Fibroblast of the aortic adventitia (primary cell): ENCODE data around the gene HORMAD1. TPM values are rescaled to one million over a fixed set of nuclear protein-coding genes. Genes with fewer than 3 reads are reported as not detected.

Source experiments
- DNase-seq: peaks from one replicate; pipeline ENCODE4 v3.0.0-alpha.2; 2010; ENCODE audit warnings: low read depth
- H3K4me3 ChIP-seq: 2 replicates; pipeline ENCODE4 v1.5.1; 2011; ENCODE audit warnings: low read depth, mild to moderate bottlenecking, control low read depth, low read length, moderate library complexity
- CTCF ChIP-seq: IDR thresholded peaks from 2 replicates; pipeline ENCODE4 v1.5.1; 2011; ENCODE audit warnings: mild to moderate bottlenecking, low read length, control low read depth, inconsistent platforms; ENCODE audit not compliant: insufficient read depth
- total RNA-seq: library from RNA; depleted of rRNA; stranded (reverse); fragments of >200 nt; gene quantifications from 2 replicates; pipeline ENCODE4 v1.2.3, GENCODE V29; 2012; ENCODE audit warnings: low replicate concordance

The HORMAD1 gene
- total RNA-seq, 1 donor: not detected

GRCh38 chr1:150760013-150760412 is 39.3 kb upstream of the HORMAD1 start:
- no peak overlapping the region for H3K4me3 ChIP-seq
- TF ChIP-seq CTCF: no peak
- DNase-seq: no peak

DNA sequence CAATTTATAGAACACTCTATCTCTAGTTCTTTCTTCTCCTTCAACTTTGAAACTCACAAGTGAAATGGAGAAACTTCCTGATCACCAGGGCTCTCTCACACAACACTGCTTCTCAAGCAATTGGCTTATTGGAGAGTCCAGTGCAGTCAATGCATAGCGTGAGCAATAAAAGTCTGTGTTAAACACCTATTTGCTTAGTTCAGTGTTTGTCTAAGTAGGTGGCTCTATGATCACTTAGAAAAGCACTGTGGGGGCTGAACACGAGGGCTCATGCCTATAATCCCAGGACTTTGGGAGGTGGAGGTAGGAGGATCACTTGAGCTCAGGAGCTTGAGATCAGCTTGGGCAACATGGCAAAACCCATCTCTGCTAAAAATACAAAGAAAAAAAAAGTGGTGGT is 32.7 kb upstream of the HORMAD1 start:
- H3K4me3 ChIP-seq: no peak overlapping the region
- TF ChIP-seq CTCF: no peak
- DNase-seq: no peak

- DNase-seq: no peak
- no peak for TF ChIP-seq CTCF
- H3K4me3 ChIP-seq: no peak overlapping the region
Measured at GRCh38 chr1:150751443-150751842, 30.7 kb upstream of the HORMAD1 start.

GRCh38 chr1:150749720-150750311 is 29.1 kb upstream of the HORMAD1 start:
- DNase-seq: no peak
- H3K4me3 ChIP-seq: no peak overlapping the region
- no peak for TF ChIP-seq CTCF

DNA sequence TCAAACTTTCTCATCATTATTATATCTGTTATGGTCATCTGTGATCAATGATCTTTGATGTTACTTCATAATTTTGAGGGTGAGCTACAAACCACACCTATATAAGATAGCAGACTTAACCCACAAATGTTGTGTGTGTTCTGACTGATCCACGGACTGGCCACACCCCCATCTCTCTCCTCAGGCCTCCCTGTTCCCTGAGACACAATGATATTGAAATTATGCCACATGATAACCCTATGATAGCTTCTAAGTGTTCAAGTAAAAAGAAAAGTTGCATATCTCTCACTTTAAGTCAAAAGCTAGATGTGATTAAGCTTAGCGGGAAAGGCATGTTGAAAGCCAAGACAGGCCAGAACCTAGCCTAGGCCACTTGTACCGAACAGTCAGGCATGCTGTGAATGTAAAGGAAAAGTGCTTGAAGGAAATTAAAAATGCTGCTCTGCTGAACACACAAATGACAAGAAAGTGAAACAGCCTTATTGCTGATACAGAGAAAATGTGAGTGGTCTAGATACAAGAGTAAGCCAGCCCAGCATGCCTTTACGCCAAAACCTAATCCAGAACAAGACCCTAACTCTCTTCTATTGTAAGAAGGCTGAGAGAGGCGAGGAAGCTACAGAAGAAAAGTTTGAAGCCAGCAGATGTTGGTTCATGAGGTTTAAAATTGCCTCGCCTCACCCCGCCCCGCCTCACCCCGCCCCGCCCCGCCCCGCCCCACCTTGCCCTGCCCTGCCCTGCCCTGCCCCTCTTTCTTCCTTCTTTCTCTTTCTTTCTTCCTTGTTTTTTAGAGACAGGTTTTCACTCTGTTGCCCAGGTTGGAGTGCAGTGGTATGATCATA is 28.4 kb upstream of the HORMAD1 start:
- no peak for DNase-seq
- TF ChIP-seq CTCF: no peak

DNA sequence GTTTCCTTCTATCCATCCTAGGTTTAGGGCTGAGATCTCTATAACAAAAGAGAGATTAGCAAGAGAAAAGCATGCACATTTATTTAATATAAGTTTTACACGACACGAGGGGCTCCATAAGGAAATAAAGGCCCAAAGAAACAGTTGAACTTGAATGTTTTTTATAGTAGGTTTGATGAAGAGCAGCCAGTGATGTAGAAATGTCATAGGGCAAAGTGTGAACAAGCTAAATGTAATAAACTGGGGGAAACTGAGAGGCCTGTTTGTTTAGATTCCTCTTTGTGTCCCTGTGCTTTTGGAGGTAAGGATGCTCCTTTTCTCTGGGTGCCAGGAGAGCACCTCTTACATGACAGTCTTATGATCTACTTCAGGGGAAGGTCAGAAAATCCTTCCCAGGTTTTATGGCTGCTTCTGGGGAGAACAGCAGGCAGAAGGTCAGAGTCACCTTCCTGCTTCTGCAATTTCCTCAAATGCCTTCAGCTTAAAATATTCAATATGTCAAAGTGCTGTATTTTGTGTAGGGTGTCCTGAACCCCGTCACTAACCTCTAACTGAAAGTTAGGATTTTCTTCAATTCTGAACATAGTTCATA is 9.5 kb upstream of the HORMAD1 start:
- TF ChIP-seq CTCF: no peak
- no peak for DNase-seq

More for the DNA sequence above, 28.4 kb upstream of the HORMAD1 start:
- no peak overlapping the region for H3K4me3 ChIP-seq

More for the DNA sequence above, 9.5 kb upstream of the HORMAD1 start:
- no peak overlapping the region for H3K4me3 ChIP-seq
